Activated CD4-positive, alpha-beta T cell treated with anti-CD3 and anti-CD28 coated beads, Interleukin-2, amount 10 ng/mL, durations not matched to agents 7 days and 5 days (primary cell): ENCODE results near the gene ODF2. TPM values are rescaled to one million over a fixed set of nuclear protein-coding genes. Genes with fewer than 3 reads are reported as not detected.
"Not testable (repeated sequence)": the region's sequence is repeated elsewhere in the genome, so short reads cannot be mapped to it uniquely, and the experiment has no call there.

ENCODE experiments used
- CTCF ChIA-PET: fragments of 350-600 bp; sonication (Branson Sonifier 250); formaldehyde crosslinking; loops from one replicate; lab custom pipeline; 2021; ENCODE audit warnings: antibody characterized with exemption; lab: Charles Lee
- POLR2A ChIA-PET: fragments of 350-600 bp; sonication (Branson Sonifier 250); formaldehyde crosslinking; loops from one replicate; lab custom pipeline; 2021; ENCODE audit warnings: antibody characterized with exemption; lab: Charles Lee
- DNase-seq: peaks from one replicate; pipeline ENCODE4 v3.0.0-alpha.2; 2020
- H3K27ac Mint-ChIP-seq: one replicate; pipeline ENCODE4 v1.8.0; 2021; ENCODE audit warnings: mild to moderate bottlenecking, moderate library complexity, mixed read lengths
- H3K27me3 Mint-ChIP-seq: one replicate; pipeline ENCODE4 v1.8.0; 2021; ENCODE audit warnings: mixed read lengths
- H3K36me3 Mint-ChIP-seq: one replicate; pipeline ENCODE4 v1.8.0; 2021; ENCODE audit warnings: low read depth, mixed read lengths
- H3K4me1 Mint-ChIP-seq: one replicate; pipeline ENCODE4 v1.8.0; 2021; ENCODE audit warnings: mixed read lengths
- H3K4me3 Mint-ChIP-seq: one replicate; pipeline ENCODE4 v1.8.0; 2021; ENCODE audit warnings: mild to moderate bottlenecking, moderate library complexity, mixed read lengths
- H3K9me3 Mint-ChIP-seq: one replicate; pipeline ENCODE4 v1.8.0; 2021; ENCODE audit warnings: mixed read lengths
- total RNA-seq, 2 experiments: library from RNA; stranded (reverse); gene quantifications; one replicate each; pipeline ENCODE4 v1.2.3, GENCODE V29; 2021

The ODF2 gene
- total RNA-seq, 2 experiments from 2014 or later: 64.9 to 68.4 TPM

DNA sequence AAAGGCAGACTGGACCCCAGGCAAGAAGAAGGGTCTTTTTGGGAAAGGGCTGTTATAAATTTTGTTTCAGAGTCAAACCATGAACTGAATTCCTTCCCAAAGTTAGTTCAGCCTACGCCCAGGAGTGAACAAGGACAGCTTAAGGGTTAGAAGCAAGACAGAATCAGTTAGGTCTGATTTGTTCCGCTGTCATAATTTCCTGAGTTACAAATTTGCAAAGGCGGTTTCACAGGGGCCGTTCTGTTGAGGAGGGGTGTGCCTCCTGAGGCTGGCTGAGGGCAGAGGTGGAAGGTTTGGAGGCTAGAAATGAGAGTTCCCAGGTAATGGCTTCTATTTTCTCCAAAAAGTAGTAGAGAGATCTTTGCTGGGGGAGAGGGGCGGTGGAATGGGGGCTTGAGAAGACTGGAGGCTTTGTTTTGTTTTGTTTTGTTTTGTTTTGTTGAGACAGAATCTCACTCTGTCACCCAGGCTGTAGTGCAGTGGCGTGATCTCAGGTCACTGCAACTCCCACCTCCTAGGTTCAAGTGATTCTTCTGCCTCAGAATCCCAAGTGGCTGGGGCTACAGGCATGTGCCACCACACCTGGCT is 39.3 kb upstream of the ODF2 start:
- no peak for DNase-seq
- Mint-ChIP-seq H3K4me3 (no peak overlapping the region), H3K36me3 (no peaks in the 10 kb centered on the region), H3K27me3 (peaks cover 47% of the 10 kb centered on the region), H3K27ac (no peak overlapping the region), H3K4me1 (peaks cover 6% of the 10 kb centered on the region), H3K9me3 (no peaks in the 10 kb centered on the region)
- POLR2A ChIA-PET: no interaction called here
- CTCF ChIA-PET: interaction anchor here (0.6 to 0.8 kb wide), 3 partner anchors 122 to 397 kb away, joined by 3 to 4 read pairs (median 3); no protein-coding TSS in a partner anchor

DNA sequence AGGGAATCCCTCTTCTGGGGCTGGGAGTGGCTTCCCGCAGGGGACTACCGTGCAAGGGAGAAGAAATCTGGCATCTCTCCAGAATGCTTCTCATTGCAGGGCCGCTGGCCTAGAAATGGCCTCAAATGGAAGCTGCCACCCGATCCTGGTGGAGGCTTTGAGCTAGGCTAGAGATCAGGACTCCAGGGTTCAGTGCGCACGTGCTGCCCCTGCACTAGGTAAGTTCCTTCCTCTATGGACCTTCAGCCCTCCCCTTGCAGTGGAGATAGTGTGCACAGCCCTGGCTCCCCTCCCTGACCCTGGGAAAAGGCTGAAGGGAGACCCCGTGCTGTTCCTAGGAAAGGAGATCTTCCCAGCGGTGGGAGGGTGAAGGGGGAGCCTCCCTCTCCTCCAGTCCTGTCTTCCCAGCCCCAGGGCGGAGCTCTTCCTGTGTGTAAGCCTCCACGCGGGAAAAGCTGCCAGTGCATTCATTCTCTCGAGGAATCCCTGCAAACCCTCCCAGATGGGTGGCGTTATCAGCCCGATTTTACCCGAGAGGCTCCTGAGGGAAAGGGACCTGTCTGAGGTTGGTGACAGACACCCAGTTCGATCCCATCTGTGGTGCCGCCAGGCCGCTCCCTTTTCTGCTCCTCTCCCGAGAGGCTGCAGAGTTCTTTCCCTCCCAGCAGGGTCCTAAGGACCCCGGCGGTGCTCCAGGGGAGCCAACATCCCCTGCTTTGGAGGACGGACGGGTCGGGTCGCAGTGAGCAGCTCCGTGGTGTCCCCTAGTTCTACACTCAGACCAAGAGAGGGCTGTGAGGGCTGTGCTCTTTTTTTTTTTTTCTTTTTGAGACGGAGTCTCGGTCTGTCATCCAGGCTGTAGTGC is 36.5 kb upstream of the ODF2 start:
- Mint-ChIP-seq H3K27me3 (peaks cover 49% of the 10 kb centered on the region), H3K27ac (no peak overlapping the region), H3K4me3 (peak overlapping the region; percentile 65), H3K4me1 (peaks cover 6% of the 10 kb centered on the region), H3K36me3 (no peaks in the 10 kb centered on the region), H3K9me3 (no peaks in the 10 kb centered on the region)
- ChIA-PET POLR2A (interaction anchor here (0.6 to 0.9 kb wide), 2 partner anchors 10 to 57 kb away, joined by 4 to 6 read pairs; no protein-coding TSS in a partner anchor), CTCF (interaction anchor here (0.6 to 2.0 kb wide), 21 partner anchors 7 to 269 kb away, joined by 3 to 7 read pairs (median 3); partner anchors contain the start of gene URM1)
- DNase-seq: no peak

GRCh38 chr9:128420060-128420650 is 35.7 kb upstream of the ODF2 start:
- peaks cover 43% of the 10 kb centered on the region for H3K27me3 Mint-ChIP-seq
- peak; percentile 51 for DNase-seq
- ChIA-PET CTCF (interaction anchor here (0.6 to 2.0 kb wide), 22 partner anchors 8 to 270 kb away, joined by 3 to 7 read pairs (median 3); partner anchors contain the start of gene URM1), POLR2A (no interaction called here)
- H3K36me3 Mint-ChIP-seq: no peaks in the 10 kb centered on the region
- H3K27ac Mint-ChIP-seq: no peak overlapping the region
- H3K4me3 Mint-ChIP-seq: peak overlapping the region; percentile 65
- no peaks in the 10 kb centered on the region for H3K9me3 Mint-ChIP-seq
- H3K4me1 Mint-ChIP-seq: peaks cover 6% of the 10 kb centered on the region

DNA sequence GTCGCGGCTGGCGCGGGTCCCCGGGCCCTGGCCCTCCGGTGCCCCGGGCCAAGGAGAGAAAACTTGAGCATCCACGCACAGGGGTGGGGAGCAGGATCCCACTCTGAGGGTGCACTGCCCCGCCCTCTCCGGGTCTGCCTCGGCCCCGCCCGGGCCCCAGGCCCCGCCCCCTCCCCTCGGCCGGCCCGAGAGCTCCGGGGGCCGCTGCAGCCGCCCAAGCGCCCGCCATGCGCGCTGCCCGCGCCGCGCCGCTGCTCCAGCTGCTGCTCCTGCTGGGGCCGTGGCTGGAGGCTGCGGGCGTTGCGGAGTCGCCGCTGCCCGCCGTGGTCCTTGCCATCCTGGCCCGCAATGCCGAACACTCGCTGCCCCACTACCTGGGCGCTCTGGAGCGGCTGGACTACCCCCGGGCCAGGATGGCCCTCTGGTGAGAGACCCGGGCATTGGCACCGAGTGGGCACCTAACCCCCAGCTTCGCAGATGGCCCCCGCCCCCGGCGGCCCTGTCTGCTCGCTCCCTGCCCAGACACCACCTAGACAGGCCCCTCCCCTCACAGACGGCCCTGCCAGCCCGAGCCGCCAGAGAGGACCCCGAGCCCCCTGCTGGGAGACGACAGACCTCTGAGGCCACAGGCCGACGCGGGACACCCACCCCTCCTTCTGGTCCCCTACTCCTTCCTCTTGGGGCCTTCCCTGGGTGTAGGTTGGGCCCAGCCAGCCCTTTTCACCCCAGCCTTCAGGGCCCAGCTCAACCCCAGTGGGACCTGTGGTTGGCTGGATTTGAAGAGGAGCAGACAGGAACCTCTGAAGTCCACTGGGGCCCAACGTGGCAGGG is 34.9 kb upstream of the ODF2 start, which contains the start of gene CERCAM:
CERCAM (plus strand) TSS at position 207 of the 831 bp plus-strand sequence; CDS start at position 228, 21 bp downstream.
- peak; percentile 33 for DNase-seq
- ChIA-PET POLR2A (no interaction called here), CTCF (interaction anchor here (0.7 to 1.6 kb wide), 16 partner anchors 9 to 180 kb away, joined by 3 to 7 read pairs (median 3); partner anchors contain the start of gene URM1)
- Mint-ChIP-seq H3K36me3 (no peaks in the 10 kb centered on the region), H3K4me3 (peak within 1 kb of the TSS; percentile 65), H3K9me3 (no peaks in the 10 kb centered on the region), H3K4me1 (peaks cover 6% of the 10 kb centered on the region), H3K27ac (no peak within 1 kb of the TSS), H3K27me3 (peaks cover 38% of the 10 kb centered on the region)

- DNase-seq: no peak
- peaks cover 34% of the 10 kb centered on the region for H3K27me3 Mint-ChIP-seq
- no peaks in the 10 kb centered on the region for H3K36me3 Mint-ChIP-seq
- H3K27ac Mint-ChIP-seq: no peak overlapping the region
- peaks cover 6% of the 10 kb centered on the region for H3K4me1 Mint-ChIP-seq
- POLR2A ChIA-PET: no interaction called here
- no peak overlapping the region for H3K4me3 Mint-ChIP-seq
- H3K9me3 Mint-ChIP-seq: no peaks in the 10 kb centered on the region
- CTCF ChIA-PET: interaction anchor here (0.7 kb wide), 1 partner anchor 10 kb away, joined by 3 read pairs; no protein-coding TSS in a partner anchor
Measured at GRCh38 chr9:128421482-128421996, 34.3 kb upstream of the ODF2 start.

DNA sequence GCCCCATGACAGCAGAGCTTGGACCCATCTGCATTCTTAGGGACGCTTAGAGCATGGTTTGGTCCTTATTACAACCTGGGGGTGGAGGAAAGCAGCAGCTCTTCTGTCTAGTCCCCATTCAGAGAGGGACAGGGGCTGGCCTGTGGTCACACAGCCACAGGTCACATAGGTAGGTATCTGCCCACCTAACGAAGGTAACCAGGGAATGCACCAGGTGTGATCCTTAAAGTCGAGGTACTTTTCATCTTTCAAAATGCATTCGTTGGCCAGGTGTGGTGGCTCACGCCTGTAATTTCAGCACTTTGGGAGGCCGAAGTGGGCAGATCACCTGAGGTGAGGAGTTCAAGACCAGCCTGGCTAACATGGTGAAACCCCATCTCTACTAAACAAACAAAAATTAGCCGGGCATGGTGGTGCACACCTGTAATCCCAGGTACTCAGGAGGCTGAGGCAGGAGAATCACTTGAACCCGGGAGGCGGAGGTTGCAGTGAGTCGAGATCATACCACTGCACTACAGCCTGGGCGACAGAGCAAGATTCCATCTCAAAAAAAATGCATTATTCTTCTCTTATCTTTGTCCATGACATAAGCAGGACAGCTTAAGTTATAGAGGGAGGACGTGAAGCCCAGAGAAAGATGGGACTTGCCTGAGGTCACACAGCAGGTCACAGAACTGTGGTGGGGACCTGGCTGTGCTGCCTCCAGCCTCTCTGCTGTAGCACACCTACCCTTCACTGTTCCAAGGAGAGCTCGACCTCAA is 33.6 kb upstream of the ODF2 start:
- H3K27ac Mint-ChIP-seq, H3K9me3 Mint-ChIP-seq, H3K4me3 Mint-ChIP-seq, POLR2A ChIA-PET, DNase-seq, H3K36me3 Mint-ChIP-seq, H3K4me1 Mint-ChIP-seq: not testable (repeated sequence)
- peaks cover 32% of the 10 kb centered on the region for H3K27me3 Mint-ChIP-seq
- CTCF ChIA-PET: interaction anchor here (0.6 kb wide), 2 partner anchors 294 to 515 kb away, joined by 3 read pairs; no protein-coding TSS in a partner anchor

GRCh38 chr9:128422783-128423150 is 33.0 kb upstream of the ODF2 start:
- POLR2A ChIA-PET: no interaction called here
- peaks cover 6% of the 10 kb centered on the region for H3K4me1 Mint-ChIP-seq
- CTCF ChIA-PET: interaction anchor here (0.6 to 2.4 kb wide), 5 partner anchors 12 to 515 kb away, joined by 3 to 7 read pairs (median 3); no protein-coding TSS in a partner anchor

DNA sequence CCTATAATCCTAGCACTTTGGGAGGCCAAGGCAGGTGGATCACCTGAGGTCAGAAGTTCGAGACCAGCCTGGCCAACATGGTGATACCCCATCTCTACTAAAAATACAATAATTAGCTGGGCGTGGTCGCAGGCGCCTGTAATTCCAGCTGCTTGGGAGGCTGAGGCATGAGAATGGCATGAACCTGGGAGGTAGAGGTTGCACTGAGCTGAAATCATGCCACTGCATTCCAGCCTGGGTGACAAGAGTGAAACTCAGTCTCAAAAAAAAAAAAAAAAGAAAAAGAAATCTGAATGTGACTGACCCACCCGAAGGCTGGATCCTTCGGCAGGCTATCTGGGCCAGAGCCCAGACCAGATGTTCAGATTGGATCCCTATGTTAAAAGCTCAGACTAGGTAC is 32.5 kb upstream of the ODF2 start:
- H3K9me3 Mint-ChIP-seq, H3K4me1 Mint-ChIP-seq, H3K27ac Mint-ChIP-seq, H3K4me3 Mint-ChIP-seq, H3K36me3 Mint-ChIP-seq, POLR2A ChIA-PET, DNase-seq: not testable (repeated sequence)
- H3K27me3 Mint-ChIP-seq: peaks cover 24% of the 10 kb centered on the region
- CTCF ChIA-PET: interaction anchor here (0.8 to 2.4 kb wide), 5 partner anchors 12 to 20 kb away, joined by 3 to 7 read pairs (median 3); no protein-coding TSS in a partner anchor

More at GRCh38 chr9:128422783-128423150, 33.0 kb upstream of the ODF2 start:
- Mint-ChIP-seq H3K9me3 (no peaks in the 10 kb centered on the region), H3K27ac (no peak overlapping the region), H3K4me3 (no peak overlapping the region), H3K36me3 (no peaks in the 10 kb centered on the region), H3K27me3 (peaks cover 27% of the 10 kb centered on the region)
- DNase-seq: no peak

DNA sequence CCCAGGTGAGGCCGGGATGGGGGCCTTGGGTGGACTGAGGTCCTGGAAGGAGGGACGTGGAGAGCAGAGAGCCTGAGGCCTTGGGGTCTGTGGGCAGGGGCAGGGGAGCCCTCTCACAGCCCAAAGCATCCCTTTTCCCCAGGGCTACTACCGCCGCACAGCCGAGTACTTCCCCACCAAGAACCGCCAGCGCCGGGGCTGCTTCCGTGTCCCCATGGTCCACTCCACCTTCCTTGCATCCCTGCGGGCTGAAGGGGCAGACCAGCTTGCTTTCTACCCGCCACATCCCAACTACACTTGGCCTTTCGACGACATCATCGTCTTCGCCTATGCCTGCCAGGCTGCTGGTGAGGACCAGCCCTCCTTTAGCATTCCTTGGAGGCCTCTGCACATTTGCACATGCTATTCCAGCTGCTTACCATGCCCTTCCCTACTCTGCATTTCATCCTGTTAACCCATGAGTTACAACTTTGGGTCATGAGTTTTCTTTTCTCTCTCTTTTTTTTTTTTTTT is 31.5 kb upstream of the ODF2 start:
- no peak for DNase-seq
- H3K27ac Mint-ChIP-seq: no peak overlapping the region
- no peak overlapping the region for H3K4me3 Mint-ChIP-seq
- H3K36me3 Mint-ChIP-seq: no peaks in the 10 kb centered on the region
- ChIA-PET POLR2A (no interaction called here), CTCF (interaction anchor here (0.6 to 2.4 kb wide), 4 partner anchors 15 to 260 kb away, joined by 3 to 7 read pairs (median 5); no protein-coding TSS in a partner anchor)
- H3K9me3 Mint-ChIP-seq: no peaks in the 10 kb centered on the region
- peaks cover 6% of the 10 kb centered on the region for H3K4me1 Mint-ChIP-seq
- H3K27me3 Mint-ChIP-seq: peaks cover 17% of the 10 kb centered on the region

GRCh38 chr9:128428644-128429512 is 26.9 kb upstream of the ODF2 start:
- CTCF ChIA-PET: interaction anchor here (0.7 to 1.4 kb wide), 5 partner anchors 9 to 931 kb away, joined by 3 to 5 read pairs (median 3); partner anchors contain the start of gene CERCAM
- Mint-ChIP-seq H3K36me3 (no peaks in the 10 kb centered on the region), H3K4me1 (no peaks in the 10 kb centered on the region), H3K9me3 (no peaks in the 10 kb centered on the region), H3K27ac (no peak overlapping the region), H3K4me3 (no peak overlapping the region), H3K27me3 (peaks cover 3% of the 10 kb centered on the region)
- DNase-seq: no peak
- POLR2A ChIA-PET: interaction anchor here (0.6 kb wide), 1 partner anchor 10 kb away, joined by 6 read pairs; no protein-coding TSS in a partner anchor
